K562 (cell line): ENCODE measurements around the gene SLC2A13. TPM values are rescaled to one million over a fixed set of nuclear protein-coding genes. Genes with fewer than 3 reads are reported as not detected.
A peak's percentile ranks its signal among the peaks of the same experiment; 100 is the strongest.

ENCODE experiments used
- ATAC-seq: fragments of 200-7000 bp; cut with Tn5 transposase; 3 replicates; pipeline ENCODE4 v1.9.1; 2020; ENCODE audit warnings: moderate library complexity
- BruUV-seq: library from RNA; stranded (reverse); fragments of 400-500 nt; replicated peaks from 2 replicates; lab custom pipeline; 2021; lab: Mats Ljungman, UMichigan
- CTCF ChIA-PET: fragments of 300-600 bp; formaldehyde crosslinking; extraction: SDS; loops from one replicate; lab custom pipeline; 2021; ENCODE audit warnings: low intra/inter-chr PET ratio; lab: Yijun Ruan, JAX
- POLR2A ChIA-PET: fragments of 300-600, 350-650 bp; sonication (Branson Sonifier 250); formaldehyde crosslinking; extraction: SDS; loops from one replicate; lab custom pipeline; 2021; ENCODE audit warnings: antibody characterized with exemption, inconsistent platforms; lab: Yijun Ruan, JAX
- DNase-seq, 4 experiments: peaks; one replicate each; pipeline versions ENCODE4 v3.0.0 to v3.0.0-alpha.2; 2011 to 2018; ENCODE audit warnings: low spot score in 3 of 4, mixed read lengths in 3 of 4; ENCODE audit errors: extremely low read depth in 1 of 4
- FAIRE-seq: peaks from 2 replicates; lab custom pipeline; 2011; peaks lifted over from hg19 to GRCh38; lab: Jason Lieb, UNC
- H2AFZ ChIP-seq: 2 replicates; pipeline ENCODE4 v1.6.0; 2011; ENCODE audit warnings: low read depth, low read length, control low read depth, inconsistent platforms
- H3K27ac ChIP-seq: fragments of 200-600 bp; 3 replicates; pipeline ENCODE4 v1.8.0; 2011; ENCODE audit warnings: low read depth, mild to moderate bottlenecking, control low read depth, inconsistent platforms, low read length, moderate library complexity, mixed read lengths; ENCODE audit errors: extremely low read depth
- H3K27me3 ChIP-seq, 2 experiments: fragments of 300-600 bp in 1 of 2; 2 replicates in 1 of 2; 3 replicates in 1 of 2; pipeline versions ENCODE4 v1.6.0 to v1.8.0; 2011; ENCODE audit warnings: inconsistent platforms in 2 of 2, low read length in 2 of 2, mild to moderate bottlenecking in 1 of 2, mixed read lengths in 1 of 2, moderate library complexity in 1 of 2; ENCODE audit not compliant: control insufficient read depth in 2 of 2, insufficient read depth in 2 of 2
- H3K36me3 ChIP-seq: fragments of 300-600 bp; 3 replicates; pipeline ENCODE4 v1.8.0; 2011; ENCODE audit warnings: mild to moderate bottlenecking, low read length, inconsistent platforms; ENCODE audit not compliant: control insufficient read depth, insufficient read depth
- H3K4me1 ChIP-seq, 2 experiments: fragments of 200-600 bp in 1 of 2; replicated peaks in 1 of 2; 2 replicates in 1 of 2; 3 replicates in 1 of 2; pipeline versions ENCODE4 v1.5.1 to v1.8.0; 2011; ENCODE audit warnings: inconsistent platforms in 2 of 2, low read length in 2 of 2, mild to moderate bottlenecking in 1 of 2, mixed read lengths in 1 of 2, moderate library complexity in 1 of 2; ENCODE audit not compliant: control insufficient read depth in 2 of 2, insufficient read depth in 2 of 2
- H3K4me2 ChIP-seq: 2 replicates; pipeline ENCODE4 v1.6.1; 2011; ENCODE audit warnings: low read length, control low read depth, inconsistent platforms, mixed read lengths; ENCODE audit not compliant: insufficient read depth
- H3K4me3 ChIP-seq: fragments of 200-600 bp; sonication (generic), shearing (Covaris generic); 2 replicates; pipeline ENCODE4 v1.5.1; 2016; ENCODE audit warnings: control low read depth, inconsistent platforms
- H3K79me2 ChIP-seq: fragments of 200-600 bp; 3 replicates; pipeline ENCODE4 v1.8.0; 2011; ENCODE audit warnings: low read length, inconsistent platforms; ENCODE audit not compliant: control insufficient read depth, insufficient read depth
- H3K9ac ChIP-seq, 2 experiments: 2 replicates each; pipeline versions ENCODE4 v1.6.0 to v1.6.1; 2011; ENCODE audit warnings: low read depth in 2 of 2, low read length in 2 of 2, control low read depth in 1 of 2, inconsistent platforms in 1 of 2, mild to moderate bottlenecking in 1 of 2, mixed read lengths in 1 of 2; ENCODE audit not compliant: insufficient read depth in 1 of 2
- H3K9me1 ChIP-seq: one replicate; pipeline ENCODE4 v1.6.0; 2011; ENCODE audit warnings: inconsistent platforms, mild to moderate bottlenecking, low read length, moderate library complexity; ENCODE audit not compliant: control insufficient read depth, insufficient read depth
- H3K9me3 ChIP-seq: replicated peaks from 2 replicates; pipeline ENCODE4 v1.5.1; 2011; ENCODE audit warnings: low read depth, low read length, inconsistent platforms; ENCODE audit not compliant: control insufficient read depth, insufficient read depth
- H4K20me1 ChIP-seq: replicated peaks from 2 replicates; pipeline ENCODE4 v1.6.1; 2011; ENCODE audit warnings: low read length, inconsistent platforms, mixed read lengths; ENCODE audit not compliant: control insufficient read depth, insufficient read depth
- BMI1 ChIP-seq: fragments of 150-350 bp; IDR thresholded peaks from 2 replicates; pipeline ENCODE4 v1.6.1; 2014; ENCODE audit warnings: low read length
- DEAF1 ChIP-seq: fragments of 450-650 bp; formaldehyde crosslinking; IDR thresholded peaks from 2 replicates; pipeline ENCODE4 v1.4.0; 2020; ENCODE audit warnings: mild to moderate bottlenecking, moderate library complexity
- GTF2A2 ChIP-seq: IDR thresholded peaks from 2 replicates; pipeline ENCODE4 v1.6.1; 2016; ENCODE audit warnings: mild to moderate bottlenecking, missing genetic modification characterization, missing compliant biosample characterization
- HNRNPK ChIP-seq: fragments of 200-400 bp; formaldehyde crosslinking; IDR thresholded peaks from one replicate; pipeline ENCODE4 v1.6.1; 2018; ENCODE audit warnings: mild to moderate bottlenecking, low read depth, low read length; ENCODE audit not compliant: poor library complexity, severe bottlenecking
- KAT2B ChIP-seq: IDR thresholded peaks from one replicate; pipeline ENCODE4 v1.6.1; 2012; ENCODE audit warnings: low read depth, mild to moderate bottlenecking, control low read depth, inconsistent platforms, low read length, moderate library complexity
- LEF1 ChIP-seq: fragments of 450-650 bp; IDR thresholded peaks from 2 replicates; pipeline ENCODE4 v1.6.1; 2016; ENCODE audit warnings: mild to moderate bottlenecking
- MLLT1 ChIP-seq, 2 experiments: fragments of 450-650 bp; IDR thresholded peaks; 2 replicates each; pipeline ENCODE4 v1.6.1; 2016
- PCBP2 ChIP-seq: fragments of 200-400 bp; formaldehyde crosslinking; IDR thresholded peaks from 2 replicates; pipeline ENCODE4 v1.6.1; 2018; ENCODE audit warnings: low read length, low read depth, mild to moderate bottlenecking, moderate library complexity; ENCODE audit not compliant: poor library complexity, severe bottlenecking
- XRCC4 ChIP-seq: IDR thresholded peaks from one replicate; pipeline ENCODE4 v1.6.1; 2011; ENCODE audit not compliant: insufficient read depth, insufficient read length; ENCODE audit errors: extremely low read depth
- WGBS: fragments of 100-300 bp; shearing (Covaris generic); methylation state at CpG from one replicate; pipeline ENCODE4 v1.1.6; 2016; ENCODE audit warnings: low coverage, mixed read lengths; ENCODE audit not compliant: insufficient coverage; ENCODE audit errors: missing lambda C conversion rate; 5-methylcytosine and 5-hydroxymethylcytosine counted together
- in situ Hi-C: fragments of 300-500 bp; cut with MboI; formaldehyde crosslinking; loops from 4 replicates; pipeline ENCODE4 v1.15.0; 2018; ENCODE audit warnings: inconsistent platforms, mixed read lengths
- intact Hi-C: fragments of 100-400 bp; cut with micrococcal nuclease; formaldehyde crosslinking; loops from 2 replicates; pipeline ENCODE4 v1.14.2; 2022
- polyA plus RNA-seq, 8 experiments: library from polyadenylated mRNA; depleted of rRNA in 4 of 8; stranded (reverse) in 5 of 8; unstranded in 3 of 8; fragments of >200 nt; fragmentation: Nextera tagmentation in 2 of 8; fragmentation: Illumina TruSeq in 1 of 8; extraction: Ambion mirVana in 2 of 8; extraction: Trizol in 1 of 8; gene quantifications; 2 replicates each; pipeline versions ENCODE4 v1.2.1 to v1.2.3, GENCODE V29; 2011 to 2014; ENCODE audit warnings: inconsistent platforms in 1 of 8, missing spikeins in 1 of 8
- total RNA-seq, 7 experiments: library from RNA; depleted of rRNA in 6 of 7; stranded (reverse); fragments of >200 nt in 6 of 7; fragmentation: Illumina TruSeq in 2 of 7; extraction: Trizol in 2 of 7; gene quantifications; 2 replicates each; pipeline versions ENCODE4 v1.2.1 to v1.2.3, GENCODE V29; 2011 to 2021; ENCODE audit warnings: low replicate concordance in 1 of 7

SLC2A13 gene
- total and polyA plus RNA-seq, 9 of the 15 experiments (the other 6 are each of a cell fraction or from before 2014, with no cell fraction given) = 1.7 to 12.4 (median 9.0) TPM

- BruUV-seq = no TSS peak
- TF ChIP-seq HNRNPK (peak; percentile 89), PCBP2 (peak; percentile 31), LEF1 (no peak)
- 75% methylated on average over 2 of the region's 3 CpGs for WGBS
- intact Hi-C loops = no loop called here
- FAIRE-seq (no peak), DNase-seq (no peak), ATAC-seq (no peak)
- Histone ChIP-seq H3K4me3 (no peak overlapping the region), H4K20me1 (no peaks in the 10 kb centered on the region), H3K27me3 (no peaks in the 10 kb centered on the region), H3K9me3 (no peaks in the 10 kb centered on the region), H2AFZ (no peak overlapping the region), H3K79me2 (no peaks in the 10 kb centered on the region), H3K4me1 (no peaks in the 10 kb centered on the region), H3K9ac (no peak overlapping the region), H3K4me2 (no peak overlapping the region), H3K27ac (no peak overlapping the region), H3K36me3 (no peaks in the 10 kb centered on the region), H3K9me1 (no peaks in the 10 kb centered on the region)
- CTCF ChIA-PET = no interaction called here
- POLR2A ChIA-PET = no interaction called here
- in situ Hi-C loops = no loop called here
Observed at GRCh38 chr12:40038619-40039018, 67.3 kb downstream of the SLC2A13 start.

GRCh38 chr12:40034712-40035111 is 71.2 kb downstream of the SLC2A13 start:
- no peaks in the 10 kb centered on the region for H3K27me3 ChIP-seq
- DNase-seq (no peak), ATAC-seq (no peak), FAIRE-seq (no peak)
- no peak overlapping the region for H2AFZ ChIP-seq
- H3K9me1 ChIP-seq = peaks cover 3% of the 10 kb centered on the region
- in situ Hi-C loops = no loop called here
- H3K4me2 ChIP-seq = no peak overlapping the region
- H4K20me1 ChIP-seq = no peaks in the 10 kb centered on the region
- H3K79me2 ChIP-seq = no peaks in the 10 kb centered on the region
- 25% methylated on average over 2 of the region's 2 CpGs for WGBS
- H3K4me1 ChIP-seq = no peaks in the 10 kb centered on the region
- no peak overlapping the region for H3K9ac ChIP-seq
- no TSS peak for BruUV-seq
- POLR2A ChIA-PET = no interaction called here
- no peak overlapping the region for H3K4me3 ChIP-seq
- H3K27ac ChIP-seq = no peak overlapping the region
- no peaks in the 10 kb centered on the region for H3K36me3 ChIP-seq
- intact Hi-C loops = no loop called here
- TF ChIP-seq DEAF1 (no peak), MLLT1 (IDR thresholded peaks at IDR 0.05) (no peak), XRCC4 (no peak), GTF2A2 (tag) (no peak), BMI1 (no peak), KAT2B (no peak)
- TF ChIP-seq, all 486 proteins: peak for 0
- CTCF ChIA-PET = no interaction called here
- no peaks in the 10 kb centered on the region for H3K9me3 ChIP-seq
